Measurements from ENCODE around the gene BARX1.

- TF ChIP-seq SUZ12 (IDR thresholded peaks at IDR 0.05; ENCODE audit: extremely low read depth, insufficient read depth, insufficient read length) (no peak), YY1 (IDR thresholded peaks at IDR 0.05; ENCODE audit: insufficient read depth, insufficient read length) (no peak)
Measured at GRCh38 chr9:93930070-93930469, 25.1 kb downstream of the BARX1 start.

Measured in NT2/D1 (cell line).